HG03196 (cell line): ENCODE data around the gene SCYGR1.
"Not testable (repeated sequence)": the region's sequence is repeated elsewhere in the genome, so short reads cannot be mapped to it uniquely, and the experiment has no call there.

Experiments
- ATAC-seq: cut with Tn5 transposase; IDR thresholded peaks from one replicate; pipeline ENCODE4 v1.9.1; 2021; ENCODE audit not compliant: unreplicated experiment

The SCYGR1 gene

DNA sequence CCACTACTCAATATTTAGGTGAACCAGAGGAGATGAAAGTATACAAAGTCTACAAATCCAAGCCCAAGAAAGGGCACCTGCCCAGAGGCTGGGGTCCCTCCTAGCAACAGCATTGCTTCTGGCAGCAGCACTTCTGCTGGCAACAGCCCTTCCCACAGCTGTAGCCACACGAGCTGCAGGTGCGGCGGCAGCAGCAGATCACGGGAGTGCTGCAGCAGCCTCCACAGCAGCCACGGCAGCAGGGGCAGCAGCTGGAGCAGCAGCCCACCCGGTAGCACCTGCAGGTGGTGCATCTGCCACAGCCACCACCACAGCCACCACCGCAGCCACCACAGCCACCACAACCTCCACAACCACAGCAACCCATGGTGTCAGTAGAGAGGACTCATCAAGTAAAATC is at the start of gene SCYGR1:
Gene SCYGR1, minus strand, starts transcription at position 367 of the 400 bp plus-strand sequence. Its CDS starts 0 bp downstream, at position 367.
- ATAC-seq: not testable (repeated sequence)

DNA sequence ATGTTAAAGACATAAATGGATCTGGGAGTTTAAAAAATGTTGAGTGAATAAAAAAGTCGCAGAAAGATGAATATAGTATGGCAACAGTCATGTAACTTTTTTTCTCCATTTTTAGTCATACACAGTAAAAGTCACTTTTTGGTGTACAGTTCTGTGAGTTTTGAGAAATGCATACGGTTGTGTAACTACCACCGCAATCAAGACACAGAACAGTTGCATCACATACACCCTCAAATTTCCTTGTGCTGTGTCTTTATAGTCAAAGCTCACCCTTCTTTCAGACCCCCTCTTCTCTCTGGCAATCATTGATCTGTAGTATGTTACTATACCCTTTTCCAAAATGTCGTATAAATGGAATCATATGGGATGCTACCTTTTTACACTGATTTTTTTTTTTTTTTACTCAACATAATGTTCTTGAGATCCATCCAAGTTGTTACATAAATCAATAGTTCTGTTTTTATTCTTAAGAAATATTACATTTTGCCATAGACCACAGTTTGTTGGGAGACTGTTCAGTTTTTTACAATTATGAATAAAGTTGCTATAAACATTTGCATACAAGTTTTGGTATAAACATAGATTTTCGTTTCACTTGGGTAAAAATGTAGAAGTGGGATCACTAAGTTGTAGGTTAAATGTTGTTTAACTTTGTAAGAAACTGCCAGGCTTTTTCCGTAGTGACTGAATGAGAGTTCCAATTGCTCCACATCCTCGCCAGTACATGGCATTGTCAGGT is 48.9 kb upstream of the SCYGR1 start:
- ATAC-seq: no peak

- ATAC-seq: no peak
These were observed 45.4 kb upstream of the SCYGR1 start for GRCh38 chr2:227433171-227433570.

DNA sequence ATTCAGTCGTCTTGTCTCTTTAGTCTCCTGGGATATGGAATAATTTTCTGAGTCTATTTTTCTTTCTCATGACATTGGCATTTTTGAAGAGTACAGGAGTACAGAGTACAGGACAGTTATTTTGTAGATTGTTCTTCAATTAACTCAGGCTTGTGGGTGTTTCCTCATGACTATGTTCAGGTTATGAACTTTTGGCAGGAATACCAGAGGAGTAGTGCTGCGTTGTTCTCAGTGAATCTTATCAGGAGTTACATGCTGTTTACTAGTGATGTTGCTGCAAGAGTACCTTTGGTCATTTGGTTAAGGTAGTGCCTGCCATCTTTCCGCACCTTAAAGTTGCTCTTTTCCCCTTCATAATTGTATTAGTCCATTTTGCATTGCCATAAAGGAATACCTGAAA is 42.9 kb upstream of the SCYGR1 start:
- no peak for ATAC-seq

DNA sequence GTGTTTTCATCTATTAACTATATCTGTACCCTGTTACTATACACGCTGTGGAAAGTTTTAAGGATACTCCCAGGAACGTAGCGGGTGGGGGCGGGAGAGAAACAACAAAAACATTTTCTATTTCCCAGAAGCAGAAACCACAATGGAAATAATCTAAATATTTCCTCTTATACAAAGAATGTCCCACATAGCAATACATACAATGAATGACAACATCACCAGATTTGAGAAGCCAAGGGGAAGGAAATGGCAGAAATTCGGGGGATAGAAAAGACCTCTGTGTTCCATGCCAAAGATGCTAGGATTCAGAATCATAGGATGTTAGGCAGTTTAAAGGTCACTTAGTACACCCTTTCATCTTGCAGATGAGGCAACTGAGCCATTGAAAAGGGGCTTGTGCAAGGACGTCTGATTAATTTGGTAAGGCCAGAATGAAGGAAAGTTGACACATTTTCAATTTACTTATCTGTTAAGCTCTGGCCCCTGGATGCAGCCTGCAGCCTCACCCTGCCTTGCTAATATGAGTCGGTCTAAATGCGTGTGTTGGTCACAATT is 41.1 kb upstream of the SCYGR1 start:
- ATAC-seq: no peak

- ATAC-seq: no peak
These were observed 36.1 kb upstream of the SCYGR1 start for GRCh38 chr2:227423656-227424499.

DNA sequence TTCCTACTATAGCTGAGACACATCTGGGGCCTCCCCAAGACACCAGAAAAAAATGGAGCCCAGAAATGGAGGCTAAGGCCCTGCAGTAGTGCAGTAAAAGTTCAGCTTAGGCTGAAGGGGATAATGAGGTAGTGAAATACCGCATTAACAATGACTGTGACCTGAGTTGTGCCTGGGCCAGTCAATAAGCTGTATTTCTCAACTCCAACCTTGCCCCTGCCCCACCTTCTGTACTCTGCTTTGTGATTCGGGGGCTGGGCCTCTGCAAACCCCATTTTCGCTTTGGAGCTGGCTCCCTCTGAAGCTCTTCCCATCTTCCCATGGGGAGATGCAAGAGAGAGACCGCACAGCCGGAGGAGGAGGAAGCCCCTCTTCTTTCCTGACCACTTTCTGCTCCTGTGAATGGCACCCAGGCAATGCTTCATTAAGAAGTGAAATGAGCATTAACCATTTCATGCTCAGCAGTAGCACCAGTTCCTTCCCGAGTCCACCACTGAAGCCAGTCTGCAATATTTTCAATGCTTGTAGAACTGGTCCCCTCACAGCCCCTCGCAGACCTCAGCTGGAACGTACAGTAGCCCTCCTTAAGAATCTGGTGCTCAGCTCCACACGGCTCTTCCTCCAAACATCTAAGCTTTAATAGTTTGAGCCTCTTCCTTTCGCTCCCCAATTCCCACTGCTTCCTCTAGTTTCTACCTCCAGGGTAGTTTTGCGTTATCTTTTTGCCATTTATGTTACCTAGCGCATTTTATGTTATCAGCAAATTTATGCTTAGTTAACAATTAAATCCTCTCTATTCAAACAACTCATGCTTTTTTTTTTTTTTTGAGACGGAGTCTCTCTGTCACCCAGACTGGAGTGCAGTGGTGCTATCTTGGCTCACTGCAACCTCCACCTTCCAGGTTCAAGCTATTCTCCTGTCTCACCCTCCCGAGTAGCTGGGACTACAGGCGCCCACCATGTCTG is 32.6 kb upstream of the SCYGR1 start:
- ATAC-seq: no peak

DNA sequence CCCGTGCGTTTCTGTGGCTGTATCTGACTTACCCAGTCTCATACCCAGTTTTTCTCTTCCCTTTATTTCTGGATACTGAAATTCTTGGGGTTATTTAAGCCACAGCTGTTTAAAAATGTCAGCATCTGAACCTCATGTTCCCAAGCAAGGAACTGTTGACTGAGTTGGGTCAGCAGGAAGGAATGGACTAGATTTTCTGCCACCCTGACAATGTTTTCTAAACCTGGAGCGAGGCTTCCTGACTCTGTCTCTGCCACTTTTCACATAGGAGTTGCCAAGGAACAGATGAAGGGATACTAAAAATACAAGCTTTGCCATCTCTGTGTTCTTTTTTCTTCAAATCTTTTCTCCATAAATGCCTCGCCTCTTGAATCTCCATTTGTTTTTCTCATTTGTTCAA is 29.0 kb upstream of the SCYGR1 start:
- ATAC-seq: no peak

- ATAC-seq: peak; percentile 36
These were observed 28.0 kb upstream of the SCYGR1 start for GRCh38 chr2:227415538-227416424.

GRCh38 chr2:227414846-227415245 is 27.1 kb upstream of the SCYGR1 start:
- no peak for ATAC-seq

- no peak for ATAC-seq
These were observed 25.6 kb upstream of the SCYGR1 start for GRCh38 chr2:227413371-227413770.

DNA sequence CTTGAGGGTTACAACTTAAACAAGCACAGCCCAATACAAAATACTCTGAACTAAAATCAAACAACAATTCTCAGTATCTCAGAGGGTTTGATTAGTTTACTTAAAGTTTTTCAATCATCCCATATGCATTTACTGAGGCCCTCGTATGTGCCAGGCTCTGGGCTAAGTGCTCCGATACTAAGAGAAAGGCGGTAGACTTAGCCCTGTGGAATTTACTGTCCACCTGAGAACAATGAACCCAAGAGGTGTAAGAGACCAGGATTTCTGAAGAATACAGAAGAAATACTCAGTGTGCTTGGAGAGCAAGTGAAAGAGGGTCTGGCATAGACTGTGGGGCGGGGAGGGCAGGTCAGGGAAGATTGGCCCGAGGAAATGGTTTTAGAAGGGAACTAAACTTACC is 25.1 kb upstream of the SCYGR1 start:
- no peak for ATAC-seq

- ATAC-seq: no peak
These were observed 24.2 kb upstream of the SCYGR1 start for GRCh38 chr2:227411990-227412350.

- ATAC-seq: peak; percentile 81
These were observed 23.7 kb upstream of the SCYGR1 start for GRCh38 chr2:227411320-227411989.

DNA sequence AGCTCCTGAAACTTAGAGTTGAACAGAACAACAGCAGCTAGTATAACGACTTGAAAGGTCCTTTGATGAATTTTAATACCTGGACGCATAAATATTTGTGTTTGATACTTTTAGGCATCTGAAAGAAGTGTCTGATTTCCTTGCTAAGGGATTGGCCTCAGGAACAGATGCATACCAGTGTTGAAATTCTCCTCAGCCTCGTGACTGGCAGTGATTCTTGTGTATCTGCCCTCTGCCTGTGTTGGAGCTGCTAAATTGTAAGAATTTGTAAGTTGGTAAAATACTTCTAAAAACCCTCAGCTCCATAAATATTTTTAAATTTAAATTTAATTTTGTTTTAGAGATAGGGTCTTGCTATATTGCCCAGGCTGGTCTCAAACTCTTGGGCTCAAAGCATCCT is 22.4 kb upstream of the SCYGR1 start:
- no peak for ATAC-seq

DNA sequence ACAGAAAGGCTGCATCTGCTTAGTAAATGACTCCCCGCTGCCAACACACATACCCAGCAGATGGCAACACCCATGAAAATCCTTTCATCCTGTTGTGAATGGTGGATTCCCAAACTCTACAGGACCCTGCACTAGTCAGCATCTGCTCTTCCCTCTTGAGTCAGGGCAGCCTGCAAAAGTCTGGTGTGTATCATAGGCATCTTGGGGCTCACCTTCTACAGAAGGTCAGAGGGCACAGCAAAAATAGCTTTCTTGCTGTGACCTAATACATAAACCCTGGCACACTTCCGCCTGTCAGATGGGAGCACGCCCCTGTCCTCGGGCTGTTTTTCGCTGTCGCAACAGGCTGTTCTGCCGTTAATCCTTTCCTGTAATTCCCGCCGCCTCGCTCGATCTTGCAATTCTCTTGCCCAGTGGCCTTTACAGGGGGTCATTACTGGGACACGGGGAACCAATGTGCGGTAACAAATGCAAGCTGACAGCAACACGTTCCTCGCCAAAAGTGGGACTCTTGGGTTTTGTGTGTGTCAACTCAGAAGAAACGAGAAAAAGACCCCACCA is 19.9 kb upstream of the SCYGR1 start:
- no peak for ATAC-seq

GRCh38 chr2:227406177-227407031 is 18.7 kb upstream of the SCYGR1 start:
- ATAC-seq: peak; percentile 43
